Measurements from ENCODE around the gene PGLYRP1. TPM values are rescaled to one million over a fixed set of nuclear protein-coding genes. Genes with fewer than 3 reads are reported as not detected.

The PGLYRP1 gene
- polyA plus RNA-seq, 3 donors = 0.36 to 0.39 (median 0.37) TPM

DNA sequence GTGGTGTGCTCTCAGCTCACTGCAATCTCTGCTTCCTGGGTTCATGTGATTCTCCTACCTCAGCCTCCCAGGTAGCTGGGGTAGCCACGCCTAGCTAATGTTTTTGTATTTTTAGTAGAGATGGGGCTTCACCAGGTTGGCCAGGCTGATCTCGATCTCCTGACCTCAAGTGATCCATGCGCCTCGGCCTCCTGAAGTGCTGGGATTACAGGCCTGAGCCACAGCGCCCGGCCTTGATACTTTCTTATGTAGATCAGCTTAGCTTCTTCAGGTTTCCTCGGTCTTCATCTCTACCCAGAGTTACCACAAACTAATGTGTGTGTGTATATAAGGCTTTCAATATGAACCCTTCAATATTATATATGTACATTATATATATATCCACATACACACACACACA, 37.5 kb downstream of the PGLYRP1 start:
- no peaks in the 10 kb centered on the region for H3K36me3 ChIP-seq (replicated peaks in 1 of 2; ENCODE audit: control insufficient read depth in 1 of 2, insufficient read depth in 2 of 2, low read length in 2 of 2)
- TF ChIP-seq, protein P1, sequence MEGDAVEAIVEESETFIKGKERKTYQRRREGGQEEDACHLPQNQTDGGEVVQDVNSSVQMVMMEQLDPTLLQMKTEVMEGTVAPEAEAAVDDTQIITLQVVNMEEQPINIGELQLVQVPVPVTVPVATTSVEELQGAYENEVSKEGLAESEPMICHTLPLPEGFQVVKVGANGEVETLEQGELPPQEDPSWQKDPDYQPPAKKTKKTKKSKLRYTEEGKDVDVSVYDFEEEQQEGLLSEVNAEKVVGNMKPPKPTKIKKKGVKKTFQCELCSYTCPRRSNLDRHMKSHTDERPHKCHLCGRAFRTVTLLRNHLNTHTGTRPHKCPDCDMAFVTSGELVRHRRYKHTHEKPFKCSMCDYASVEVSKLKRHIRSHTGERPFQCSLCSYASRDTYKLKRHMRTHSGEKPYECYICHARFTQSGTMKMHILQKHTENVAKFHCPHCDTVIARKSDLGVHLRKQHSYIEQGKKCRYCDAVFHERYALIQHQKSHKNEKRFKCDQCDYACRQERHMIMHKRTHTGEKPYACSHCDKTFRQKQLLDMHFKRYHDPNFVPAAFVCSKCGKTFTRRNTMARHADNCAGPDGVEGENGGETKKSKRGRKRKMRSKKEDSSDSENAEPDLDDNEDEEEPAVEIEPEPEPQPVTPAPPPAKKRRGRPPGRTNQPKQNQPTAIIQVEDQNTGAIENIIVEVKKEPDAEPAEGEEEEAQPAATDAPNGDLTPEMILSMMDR (IDR thresholded peaks at IDR 0.05) = no peak
- H3K36me3 Mint-ChIP-seq = no peaks in the 10 kb centered on the region
- H3K4me3 Mint-ChIP-seq = no peak overlapping the region
- H3K27ac ChIP-seq (ENCODE audit: low read depth in 1 of 2, low read length in 2 of 2) = no peak overlapping the region
- H3K4me2 ChIP-seq (replicated peaks; ENCODE audit: extremely low read depth, low read length, poor library complexity, severe bottlenecking) = no peak overlapping the region
- H4K20me1 ChIP-seq (ENCODE audit: insufficient read depth, low read length) = no peaks in the 10 kb centered on the region
- no peak overlapping the region for H2AFZ ChIP-seq (ENCODE audit: insufficient read depth, low read depth, low read length, poor library complexity, severe bottlenecking)
- intact Hi-C loops (cut with micrococcal nuclease) = no loop called here
- WGBS (ENCODE audit: insufficient coverage) = 92% methylated on average over 2 of the region's 7 CpGs
- no peak overlapping the region for H3K4me3 ChIP-seq (replicated peaks in 1 of 3; ENCODE audit: low read depth in 2 of 3, low read length in 3 of 3)
- DNase-seq = no peak
- H3K27ac Mint-ChIP-seq = no peak overlapping the region
- H3K4me1 ChIP-seq (ENCODE audit: control insufficient read depth in 1 of 2, insufficient read depth in 2 of 2, low read length in 2 of 2) = no peaks in the 10 kb centered on the region
- peaks cover 15 to 31% (median 25%) of the 10 kb centered on the region in 3 donors for H3K27me3 Mint-ChIP-seq (ENCODE audit: low read depth in 3 of 3)
- peaks cover 0 to 2% of the 10 kb centered on the region in 2 donors for H3K27me3 ChIP-seq (ENCODE audit: control insufficient read depth in 2 of 2, insufficient read depth in 2 of 2, low read length in 2 of 2)
- H3K79me2 ChIP-seq (ENCODE audit: insufficient read depth, low read length) = no peaks in the 10 kb centered on the region
- H3K4me1 Mint-ChIP-seq = no peaks in the 10 kb centered on the region
- peaks cover 0 to 3% (median 0%) of the 10 kb centered on the region in 7 donors for H3K9me3 Mint-ChIP-seq
- H3K9me3 ChIP-seq (replicated peaks in 1 of 2; ENCODE audit: control insufficient read depth in 1 of 2, insufficient read depth in 1 of 2, low read length in 2 of 2) = no peaks in the 10 kb centered on the region
- no peak overlapping the region for H3K9ac ChIP-seq (ENCODE audit: insufficient read depth, low read length, poor library complexity, severe bottlenecking)

DNA sequence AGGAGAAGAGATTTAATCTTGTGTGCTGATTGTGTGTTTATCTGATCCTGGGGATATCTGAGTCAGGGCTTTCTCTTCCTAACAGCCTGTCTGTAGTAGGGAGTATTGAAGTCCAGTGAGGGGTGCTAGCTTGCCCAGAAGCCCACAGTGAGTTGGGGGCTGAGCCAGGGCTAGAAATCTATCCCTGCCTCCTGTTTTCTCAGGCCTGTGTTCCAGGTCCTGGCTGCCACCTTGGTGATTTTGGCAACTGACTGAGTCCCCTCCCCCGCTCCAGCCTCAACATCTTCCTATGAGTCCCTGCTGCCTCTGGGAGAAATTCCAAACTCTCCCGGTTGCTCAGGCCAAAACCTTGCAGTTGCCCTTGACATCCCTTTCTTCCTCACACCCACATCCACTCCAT, 41.5 kb downstream of the PGLYRP1 start:
- H3K4me1 ChIP-seq (ENCODE audit: control insufficient read depth in 1 of 2, insufficient read depth in 2 of 2, low read length in 2 of 2) = no peaks in the 10 kb centered on the region
- peaks cover 0 to 3% (median 0%) of the 10 kb centered on the region in 7 donors for H3K9me3 Mint-ChIP-seq
- no peak overlapping the region for H3K4me3 ChIP-seq (replicated peaks in 1 of 3; ENCODE audit: low read depth in 2 of 3, low read length in 3 of 3)
- H4K20me1 ChIP-seq (ENCODE audit: insufficient read depth, low read length) = no peaks in the 10 kb centered on the region
- H3K9ac ChIP-seq (ENCODE audit: insufficient read depth, low read length, poor library complexity, severe bottlenecking) = no peak overlapping the region
- no peaks in the 10 kb centered on the region for H3K9me3 ChIP-seq (replicated peaks in 1 of 2; ENCODE audit: control insufficient read depth in 1 of 2, insufficient read depth in 1 of 2, low read length in 2 of 2)
- H3K27ac Mint-ChIP-seq = no peak overlapping the region
- WGBS (ENCODE audit: insufficient coverage) = 74% methylated on average over 2 of the region's 2 CpGs
- no peaks in the 10 kb centered on the region for H3K36me3 Mint-ChIP-seq
- H3K36me3 ChIP-seq (replicated peaks in 1 of 2; ENCODE audit: control insufficient read depth in 1 of 2, insufficient read depth in 2 of 2, low read length in 2 of 2) = no peaks in the 10 kb centered on the region
- no peak overlapping the region for H2AFZ ChIP-seq (ENCODE audit: insufficient read depth, low read depth, low read length, poor library complexity, severe bottlenecking)
- no peak overlapping the region for H3K27ac ChIP-seq (ENCODE audit: low read depth in 1 of 2, low read length in 2 of 2)
- H3K79me2 ChIP-seq (ENCODE audit: insufficient read depth, low read length) = no peaks in the 10 kb centered on the region
- no peaks in the 10 kb centered on the region for H3K4me1 Mint-ChIP-seq
- DNase-seq = no peak
- intact Hi-C loops (cut with micrococcal nuclease) = no loop called here
- no peak overlapping the region for H3K4me3 Mint-ChIP-seq
- H3K4me2 ChIP-seq (replicated peaks; ENCODE audit: extremely low read depth, low read length, poor library complexity, severe bottlenecking) = no peak overlapping the region
- H3K27me3 ChIP-seq (ENCODE audit: control insufficient read depth in 2 of 2, insufficient read depth in 2 of 2, low read length in 2 of 2) = no peaks in the 10 kb centered on the region
- TF ChIP-seq, protein P1 (IDR thresholded peaks at IDR 0.05) = no peak
- H3K27me3 Mint-ChIP-seq (ENCODE audit: low read depth in 3 of 3) = peaks cover 11 to 31% (median 29%) of the 10 kb centered on the region in 3 donors

Data from CD14-positive monocyte (primary cell).